Measurements from ENCODE around the gene GRAMD1B. TPM values are rescaled to one million over a fixed set of nuclear protein-coding genes. Genes with fewer than 3 reads are reported as not detected.

The GRAMD1B gene
- polyA plus RNA-seq, 2 of the 4 experiments (the other 2 are of a cell fraction), result 55.5 to 108 TPM

DNA sequence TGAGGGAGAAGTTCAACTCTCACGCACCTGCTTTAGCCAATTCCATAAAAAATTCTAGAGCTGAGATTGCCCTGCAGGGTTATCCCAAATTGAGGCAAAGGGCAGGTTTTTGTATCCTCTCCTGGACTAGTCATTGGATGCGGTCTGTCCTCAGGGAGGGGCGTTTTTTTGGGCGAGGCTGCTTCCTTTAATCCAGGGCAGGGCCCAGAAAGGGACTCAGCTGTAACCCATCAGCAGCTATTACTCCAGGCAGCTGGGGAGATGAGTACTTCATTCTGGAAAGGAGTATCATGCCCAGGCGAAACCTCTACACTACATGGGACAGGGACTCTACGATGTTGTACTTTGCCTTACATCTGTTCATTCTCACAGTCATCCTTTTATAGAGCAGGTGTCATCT, 121.0 kb downstream of the GRAMD1B start (continued):
- TF ChIP-seq, protein P1, sequence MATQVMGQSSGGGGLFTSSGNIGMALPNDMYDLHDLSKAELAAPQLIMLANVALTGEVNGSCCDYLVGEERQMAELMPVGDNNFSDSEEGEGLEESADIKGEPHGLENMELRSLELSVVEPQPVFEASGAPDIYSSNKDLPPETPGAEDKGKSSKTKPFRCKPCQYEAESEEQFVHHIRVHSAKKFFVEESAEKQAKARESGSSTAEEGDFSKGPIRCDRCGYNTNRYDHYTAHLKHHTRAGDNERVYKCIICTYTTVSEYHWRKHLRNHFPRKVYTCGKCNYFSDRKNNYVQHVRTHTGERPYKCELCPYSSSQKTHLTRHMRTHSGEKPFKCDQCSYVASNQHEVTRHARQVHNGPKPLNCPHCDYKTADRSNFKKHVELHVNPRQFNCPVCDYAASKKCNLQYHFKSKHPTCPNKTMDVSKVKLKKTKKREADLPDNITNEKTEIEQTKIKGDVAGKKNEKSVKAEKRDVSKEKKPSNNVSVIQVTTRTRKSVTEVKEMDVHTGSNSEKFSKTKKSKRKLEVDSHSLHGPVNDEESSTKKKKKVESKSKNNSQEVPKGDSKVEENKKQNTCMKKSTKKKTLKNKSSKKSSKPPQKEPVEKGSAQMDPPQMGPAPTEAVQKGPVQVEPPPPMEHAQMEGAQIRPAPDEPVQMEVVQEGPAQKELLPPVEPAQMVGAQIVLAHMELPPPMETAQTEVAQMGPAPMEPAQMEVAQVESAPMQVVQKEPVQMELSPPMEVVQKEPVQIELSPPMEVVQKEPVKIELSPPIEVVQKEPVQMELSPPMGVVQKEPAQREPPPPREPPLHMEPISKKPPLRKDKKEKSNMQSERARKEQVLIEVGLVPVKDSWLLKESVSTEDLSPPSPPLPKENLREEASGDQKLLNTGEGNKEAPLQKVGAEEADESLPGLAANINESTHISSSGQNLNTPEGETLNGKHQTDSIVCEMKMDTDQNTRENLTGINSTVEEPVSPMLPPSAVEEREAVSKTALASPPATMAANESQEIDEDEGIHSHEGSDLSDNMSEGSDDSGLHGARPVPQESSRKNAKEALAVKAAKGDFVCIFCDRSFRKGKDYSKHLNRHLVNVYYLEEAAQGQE (IDR thresholded peaks at IDR 0.05), result no peak
- TF ChIP-seq ZC3H11A (IDR thresholded peaks at IDR 0.05) (no peak), NR3C1 (IDR thresholded peaks at IDR 0.05) (no peak), ZNF302 (CRISPR knock-in tag; IDR thresholded peaks at IDR 0.05) (no peak), FOSB (CRISPR knock-in tag; IDR thresholded peaks at IDR 0.05) (no peak), NPAS2 (CRISPR knock-in tag; IDR thresholded peaks at IDR 0.05; ENCODE audit: borderline replicate concordance) (no peak), HOXA7 (CRISPR knock-in tag; IDR thresholded peaks at IDR 0.05) (no peak)
- TF ChIP-seq, protein P2, sequence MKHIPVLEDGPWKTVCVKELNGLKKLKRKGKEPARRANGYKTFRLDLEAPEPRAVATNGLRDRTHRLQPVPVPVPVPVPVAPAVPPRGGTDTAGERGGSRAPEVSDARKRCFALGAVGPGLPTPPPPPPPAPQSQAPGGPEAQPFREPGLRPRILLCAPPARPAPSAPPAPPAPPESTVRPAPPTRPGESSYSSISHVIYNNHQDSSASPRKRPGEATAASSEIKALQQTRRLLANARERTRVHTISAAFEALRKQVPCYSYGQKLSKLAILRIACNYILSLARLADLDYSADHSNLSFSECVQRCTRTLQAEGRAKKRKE (CRISPR knock-in tag; IDR thresholded peaks at IDR 0.05; ENCODE audit: low read depth), result no peak
- TF ChIP-seq, protein P3, sequence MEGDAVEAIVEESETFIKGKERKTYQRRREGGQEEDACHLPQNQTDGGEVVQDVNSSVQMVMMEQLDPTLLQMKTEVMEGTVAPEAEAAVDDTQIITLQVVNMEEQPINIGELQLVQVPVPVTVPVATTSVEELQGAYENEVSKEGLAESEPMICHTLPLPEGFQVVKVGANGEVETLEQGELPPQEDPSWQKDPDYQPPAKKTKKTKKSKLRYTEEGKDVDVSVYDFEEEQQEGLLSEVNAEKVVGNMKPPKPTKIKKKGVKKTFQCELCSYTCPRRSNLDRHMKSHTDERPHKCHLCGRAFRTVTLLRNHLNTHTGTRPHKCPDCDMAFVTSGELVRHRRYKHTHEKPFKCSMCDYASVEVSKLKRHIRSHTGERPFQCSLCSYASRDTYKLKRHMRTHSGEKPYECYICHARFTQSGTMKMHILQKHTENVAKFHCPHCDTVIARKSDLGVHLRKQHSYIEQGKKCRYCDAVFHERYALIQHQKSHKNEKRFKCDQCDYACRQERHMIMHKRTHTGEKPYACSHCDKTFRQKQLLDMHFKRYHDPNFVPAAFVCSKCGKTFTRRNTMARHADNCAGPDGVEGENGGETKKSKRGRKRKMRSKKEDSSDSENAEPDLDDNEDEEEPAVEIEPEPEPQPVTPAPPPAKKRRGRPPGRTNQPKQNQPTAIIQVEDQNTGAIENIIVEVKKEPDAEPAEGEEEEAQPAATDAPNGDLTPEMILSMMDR (IDR thresholded peaks at IDR 0.05), result no peak

- 89% methylated on average over 7 of the region's 7 CpGs for WGBS (ENCODE audit: missing lambda C conversion rate)
- TF ChIP-seq HDAC2 (IDR thresholded peaks at IDR 0.05), result no peak
- TF ChIP-seq CHD4 (IDR thresholded peaks at IDR 0.05; ENCODE audit: borderline replicate concordance), result no peak
- Histone ChIP-seq H3K4me1 (peaks cover 17% of the 10 kb centered on the region), H3K27ac (no peak overlapping the region), H3K9me3 (no peaks in the 10 kb centered on the region), H3K4me2 (no peak overlapping the region), H3K4me3 (no peak overlapping the region)
- CTCF ChIA-PET, result interaction anchor here (1.1 to 1.5 kb wide), 3 partner anchors 24 to 45 kb away, joined by 3 to 7 read pairs (median 4); no protein-coding TSS in a partner anchor
- FAIRE-seq (no peak), ATAC-seq (no peak), DNase-seq (ENCODE audit: low read depth in 1 of 2, low spot score in 1 of 2) (no peak)
- POLR2A ChIA-PET, result no interaction called here
Observed at GRCh38 chr11:123556633-123557032, 126.6 kb downstream of the GRAMD1B start.

DNA sequence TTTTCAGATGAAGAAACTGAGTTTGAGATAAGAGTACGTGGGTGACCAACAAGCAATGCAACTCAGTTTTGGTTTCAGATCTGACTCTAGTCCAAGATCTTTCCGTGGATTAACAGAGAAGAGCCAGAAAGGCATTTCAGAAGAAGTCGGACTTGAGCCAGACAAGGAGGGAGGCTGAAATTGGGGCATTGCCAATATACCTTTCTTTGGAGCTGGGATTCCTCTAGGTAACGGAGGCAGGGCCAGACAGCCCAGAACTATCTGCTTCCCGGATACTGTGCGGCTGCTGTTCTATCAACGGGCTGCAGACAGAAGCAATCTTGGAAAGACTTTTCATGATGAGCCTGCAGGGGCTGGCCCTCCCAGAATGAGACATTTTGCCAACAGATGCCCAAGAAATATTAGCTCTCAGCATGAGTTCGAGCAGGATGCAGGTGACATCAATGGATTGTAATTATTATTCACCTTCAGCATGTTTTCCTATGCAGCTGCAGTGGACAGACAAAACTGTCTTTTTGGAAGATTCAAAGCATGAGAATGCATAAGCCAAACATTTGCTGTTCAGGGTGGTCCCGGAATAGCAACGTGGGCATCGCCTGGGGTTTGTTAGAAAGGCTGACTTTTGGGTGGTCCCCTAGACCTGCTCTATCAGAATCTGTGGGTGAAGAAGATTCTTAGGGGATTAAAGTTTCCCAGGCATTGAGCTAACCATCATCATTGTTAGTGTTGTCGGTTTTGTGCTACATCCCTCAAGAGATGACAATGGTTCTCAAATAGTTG, 128.7 kb downstream of the GRAMD1B start:
- WGBS (ENCODE audit: missing lambda C conversion rate), result 83% methylated on average over 12 of the region's 12 CpGs
- no peak for DNase-seq (ENCODE audit: low read depth in 1 of 2, low spot score in 1 of 2)
- Histone ChIP-seq H3K4me2 (no peak overlapping the region), H3K27ac (no peak overlapping the region), H3K4me3 (no peak overlapping the region), H3K9me3 (no peaks in the 10 kb centered on the region), H3K4me1 (peaks cover 17% of the 10 kb centered on the region)
- ChIA-PET CTCF (interaction anchor here (1.0 to 2.7 kb wide), 5 partner anchors 10 to 48 kb away, joined by 3 to 9 read pairs (median 4); no protein-coding TSS in a partner anchor), POLR2A (no interaction called here)
- no peak for ATAC-seq
- no peak for TF ChIP-seq SREBF2 (IDR thresholded peaks at IDR 0.05)
- no peak for TF ChIP-seq RAD21 (conservative IDR thresholded peaks at IDR 0.05 in 1 of 2, IDR thresholded peaks at IDR 0.05 in 1 of 2)
- TF ChIP-seq TP53 (CRISPR knock-in tag; IDR thresholded peaks at IDR 0.05), result no peak
- FAIRE-seq, result no peak
